ENCODE data around the gene STRIP1.

The STRIP1 gene, protein sequence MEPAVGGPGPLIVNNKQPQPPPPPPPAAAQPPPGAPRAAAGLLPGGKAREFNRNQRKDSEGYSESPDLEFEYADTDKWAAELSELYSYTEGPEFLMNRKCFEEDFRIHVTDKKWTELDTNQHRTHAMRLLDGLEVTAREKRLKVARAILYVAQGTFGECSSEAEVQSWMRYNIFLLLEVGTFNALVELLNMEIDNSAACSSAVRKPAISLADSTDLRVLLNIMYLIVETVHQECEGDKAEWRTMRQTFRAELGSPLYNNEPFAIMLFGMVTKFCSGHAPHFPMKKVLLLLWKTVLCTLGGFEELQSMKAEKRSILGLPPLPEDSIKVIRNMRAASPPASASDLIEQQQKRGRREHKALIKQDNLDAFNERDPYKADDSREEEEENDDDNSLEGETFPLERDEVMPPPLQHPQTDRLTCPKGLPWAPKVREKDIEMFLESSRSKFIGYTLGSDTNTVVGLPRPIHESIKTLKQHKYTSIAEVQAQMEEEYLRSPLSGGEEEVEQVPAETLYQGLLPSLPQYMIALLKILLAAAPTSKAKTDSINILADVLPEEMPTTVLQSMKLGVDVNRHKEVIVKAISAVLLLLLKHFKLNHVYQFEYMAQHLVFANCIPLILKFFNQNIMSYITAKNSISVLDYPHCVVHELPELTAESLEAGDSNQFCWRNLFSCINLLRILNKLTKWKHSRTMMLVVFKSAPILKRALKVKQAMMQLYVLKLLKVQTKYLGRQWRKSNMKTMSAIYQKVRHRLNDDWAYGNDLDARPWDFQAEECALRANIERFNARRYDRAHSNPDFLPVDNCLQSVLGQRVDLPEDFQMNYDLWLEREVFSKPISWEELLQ

DNA sequence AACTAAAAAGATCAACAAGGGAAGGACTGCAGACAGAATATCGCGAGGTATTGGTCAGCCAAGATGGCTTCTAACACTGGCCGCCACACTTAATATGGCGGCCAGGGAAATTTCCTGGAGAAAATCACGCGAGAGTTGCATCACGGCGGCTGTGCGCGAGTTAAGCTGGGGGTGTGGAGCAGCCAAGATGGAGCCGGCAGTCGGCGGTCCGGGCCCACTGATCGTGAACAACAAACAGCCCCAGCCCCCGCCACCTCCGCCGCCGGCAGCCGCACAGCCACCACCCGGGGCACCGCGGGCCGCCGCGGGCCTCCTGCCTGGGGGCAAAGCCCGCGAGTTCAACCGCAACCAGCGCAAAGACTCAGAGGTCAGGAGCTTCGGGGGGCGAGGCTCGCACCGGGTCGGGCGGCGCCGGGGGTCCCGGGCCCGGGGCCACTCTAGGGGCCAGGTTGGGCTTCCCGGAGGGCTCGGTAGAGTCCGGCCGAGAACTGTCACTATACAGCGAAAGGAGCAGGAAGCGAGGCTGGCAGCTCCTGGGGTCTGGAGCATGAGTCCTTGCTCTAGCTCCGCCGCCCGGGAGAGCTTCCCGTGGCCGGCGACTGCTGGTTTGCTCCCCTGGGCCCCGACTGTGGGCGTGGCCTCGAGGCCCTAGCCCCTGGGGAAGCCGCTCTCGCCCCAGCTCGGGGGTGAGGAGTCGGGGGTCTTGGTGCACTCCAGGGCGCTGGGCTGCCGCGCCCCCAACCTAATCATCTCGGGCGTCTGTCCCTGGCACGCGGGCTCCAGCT, at the start of gene STRIP1:
Gene STRIP1, plus strand, starts transcription at position 174 of the 785 bp plus-strand sequence. Its CDS starts 14 bp downstream, at position 188.
- peak; percentile 76 to 78 for DNase-seq (ENCODE audit: low read depth in 1 of 2, low spot score in 1 of 2)

- no peak for DNase-seq (ENCODE audit: low read depth in 1 of 2, low spot score in 1 of 2)
Measured at GRCh38 chr1:109985247-109986053, 49.0 kb upstream of the STRIP1 start.

- no peak for DNase-seq (ENCODE audit: low read depth in 1 of 2, low spot score in 1 of 2)
Measured at GRCh38 chr1:109986054-109986444, 48.4 kb upstream of the STRIP1 start.

GRCh38 chr1:109988349-109988914, 46.0 kb upstream of the STRIP1 start:
- DNase-seq (ENCODE audit: low read depth in 1 of 2, low spot score in 1 of 2): no peak

DNA sequence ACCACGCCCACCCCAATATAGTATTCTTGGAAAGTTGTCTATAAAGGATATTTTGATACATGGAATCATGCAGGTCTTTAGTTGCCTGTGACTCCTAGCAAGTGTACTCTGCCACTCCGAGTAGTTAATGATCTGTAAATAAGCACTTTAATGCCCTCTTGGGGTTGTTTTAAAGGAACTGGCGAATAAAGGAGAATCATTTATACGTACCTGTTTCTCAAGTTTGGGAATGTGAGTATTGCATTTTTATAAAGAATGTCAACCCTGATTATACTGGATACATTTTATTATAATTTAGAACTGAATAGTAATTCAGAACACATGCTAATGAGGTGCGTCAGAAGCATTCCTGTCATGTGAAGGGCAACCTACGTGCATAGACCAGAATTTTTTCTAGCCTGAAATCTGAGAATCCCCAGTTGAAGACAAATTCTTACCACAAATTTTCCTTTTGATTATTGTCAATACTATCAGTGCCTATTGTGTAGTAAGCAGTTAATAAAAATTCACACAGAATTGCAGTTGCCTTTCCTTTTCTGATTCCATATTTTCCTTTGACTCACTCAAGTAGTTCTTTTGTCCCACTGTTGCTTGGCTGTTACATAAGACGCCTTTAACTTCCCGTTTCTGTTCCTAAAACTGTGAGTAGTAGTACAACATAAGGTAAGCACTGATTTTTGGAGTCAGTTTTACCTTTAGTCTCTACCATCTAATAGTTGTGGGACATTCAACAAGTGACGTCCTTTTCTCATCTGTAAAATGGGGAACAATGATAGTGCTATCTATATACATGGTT, 44.7 kb upstream of the STRIP1 start:
- DNase-seq (ENCODE audit: low read depth in 1 of 2, low spot score in 1 of 2): no peak

DNA sequence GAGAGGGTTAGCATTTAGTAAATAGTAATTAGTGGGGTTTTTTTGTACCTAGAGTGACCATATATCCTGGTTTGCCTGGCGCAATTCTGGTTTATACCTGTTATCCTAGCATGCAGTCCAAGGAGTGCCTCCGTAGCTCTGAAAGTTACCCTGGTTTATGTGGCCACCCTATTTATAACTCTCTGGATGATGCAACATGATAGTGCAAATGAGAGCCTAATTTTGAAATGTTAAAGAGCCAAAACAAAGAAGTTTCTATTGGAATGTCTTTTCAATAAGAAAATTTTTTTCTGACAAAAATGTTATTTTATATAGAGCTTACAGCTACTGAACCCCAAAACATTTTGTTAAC, 44.1 kb upstream of the STRIP1 start:
- DNase-seq (ENCODE audit: low read depth in 1 of 2, low spot score in 1 of 2): no peak

GRCh38 chr1:109991400-109991925, 43.0 kb upstream of the STRIP1 start:
- no peak for DNase-seq (ENCODE audit: low read depth in 1 of 2, low spot score in 1 of 2)

GRCh38 chr1:109993885-109994284, 40.5 kb upstream of the STRIP1 start:
- no peak for DNase-seq (ENCODE audit: low read depth in 1 of 2, low spot score in 1 of 2)

- DNase-seq (ENCODE audit: low read depth in 1 of 2, low spot score in 1 of 2): no peak
Measured at GRCh38 chr1:109994654-109995053, 39.8 kb upstream of the STRIP1 start.

GRCh38 chr1:109995536-109995935, 38.9 kb upstream of the STRIP1 start:
- no peak for DNase-seq (ENCODE audit: low read depth in 1 of 2, low spot score in 1 of 2)

- no peak for DNase-seq (ENCODE audit: low read depth in 1 of 2, low spot score in 1 of 2)
Measured at GRCh38 chr1:109996476-109996875, 37.9 kb upstream of the STRIP1 start.

DNA sequence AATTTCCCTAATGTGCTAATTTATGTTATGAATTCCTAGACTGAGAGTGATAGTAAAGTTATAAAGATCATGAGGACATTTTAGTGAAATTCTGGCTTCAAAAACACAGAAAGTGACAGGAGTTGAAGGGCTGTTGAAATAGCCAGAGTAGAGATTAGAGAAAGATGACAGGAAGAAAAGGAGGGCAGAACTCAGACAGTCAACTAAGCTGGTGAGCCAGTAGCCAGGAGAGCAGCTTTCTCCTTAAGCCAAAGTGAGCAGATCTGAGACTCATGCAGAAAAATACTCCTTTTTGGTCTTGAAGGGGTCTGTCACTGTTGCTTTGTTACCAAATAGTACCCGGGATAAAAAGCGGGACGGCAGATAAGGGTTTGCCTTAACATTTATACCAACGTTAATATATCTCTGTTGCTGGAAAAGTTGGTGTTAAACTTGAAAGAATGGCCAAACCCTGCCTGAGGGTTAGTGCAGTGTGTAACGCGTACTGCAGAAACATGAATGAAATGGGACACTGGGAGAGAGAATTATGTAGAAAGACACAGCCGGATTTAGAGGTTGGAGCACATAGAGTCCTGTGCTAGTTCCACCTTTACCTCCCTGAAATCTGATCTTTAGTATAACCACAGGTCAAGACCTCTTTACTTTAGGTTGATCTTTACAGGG, 37.1 kb upstream of the STRIP1 start:
- DNase-seq (ENCODE audit: low read depth in 1 of 2, low spot score in 1 of 2): no peak

DNA sequence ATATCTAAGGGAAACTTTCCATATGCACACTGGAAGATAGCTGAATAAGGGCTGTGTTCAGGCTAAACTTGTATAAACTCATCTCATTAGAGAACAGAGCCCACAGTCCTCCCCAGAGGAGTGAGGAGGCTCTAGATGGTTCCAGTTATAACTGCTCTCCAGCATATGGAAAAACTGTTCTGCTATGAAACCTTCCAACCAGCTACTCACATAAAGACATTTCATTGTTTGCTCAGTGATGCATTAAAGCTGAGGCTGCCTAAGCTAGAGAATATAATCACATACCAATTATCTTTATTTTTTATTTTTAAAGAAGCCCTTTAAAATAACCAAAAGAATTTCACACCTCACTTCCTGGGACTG, 36.6 kb upstream of the STRIP1 start:
- DNase-seq (ENCODE audit: low read depth in 1 of 2, low spot score in 1 of 2): no peak

DNA sequence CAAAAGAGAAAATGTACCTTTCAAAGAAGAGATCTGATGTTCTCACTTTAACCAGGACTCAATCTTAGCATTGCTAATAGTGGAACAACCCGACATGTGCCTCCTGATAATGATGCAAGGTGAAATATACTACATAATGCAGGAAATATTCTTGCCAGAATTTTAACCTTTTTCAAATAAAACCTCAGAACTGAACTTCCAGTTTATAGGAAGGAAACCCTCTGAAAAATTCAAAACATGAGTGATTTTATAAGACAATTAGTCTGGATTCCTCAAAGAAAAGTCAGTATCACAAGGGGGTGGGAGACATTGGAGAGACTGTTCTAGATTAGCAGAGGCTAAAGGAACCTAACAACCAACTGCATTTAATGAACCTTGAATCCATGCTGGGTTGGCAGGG, 31.7 kb upstream of the STRIP1 start:
- no peak for DNase-seq (ENCODE audit: low read depth in 1 of 2, low spot score in 1 of 2)

- DNase-seq (ENCODE audit: low read depth in 1 of 2, low spot score in 1 of 2): no peak
Measured at GRCh38 chr1:110003747-110004428, 30.5 kb upstream of the STRIP1 start.

- DNase-seq (ENCODE audit: low read depth in 1 of 2, low spot score in 1 of 2): no peak
Measured at GRCh38 chr1:110004583-110004982, 29.8 kb upstream of the STRIP1 start.

- DNase-seq (ENCODE audit: low read depth in 1 of 2, low spot score in 1 of 2): no peak
Measured at GRCh38 chr1:110005971-110006370, 28.5 kb upstream of the STRIP1 start.

DNA sequence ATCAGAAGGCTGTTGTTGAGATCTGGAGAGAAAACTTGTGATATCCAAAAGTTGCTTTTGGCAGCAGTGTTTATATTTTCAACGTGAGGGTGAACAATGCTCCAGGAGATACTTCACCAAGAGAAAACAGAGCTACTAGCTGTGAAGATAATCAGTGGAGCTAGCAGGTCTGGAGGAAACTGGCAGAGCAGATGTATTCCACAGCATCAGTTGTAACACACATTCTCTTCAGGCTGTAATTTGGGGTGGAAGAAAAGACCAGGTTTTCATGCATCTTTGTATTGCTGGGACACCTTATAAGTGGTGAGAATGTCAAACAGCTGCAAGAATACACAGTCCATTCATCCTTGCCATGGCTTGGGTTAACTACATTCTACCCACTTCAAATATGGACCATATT, 27.9 kb upstream of the STRIP1 start:
- no peak for DNase-seq (ENCODE audit: low read depth in 1 of 2, low spot score in 1 of 2)

Measured in stimulated activated CD4-positive, alpha-beta T cell treated with anti-CD3 and anti-CD28 coated beads, Interleukin-15, amount 100 ng/mL, for 1 hour (primary cell).